ENCODE results near the gene LYZL2.
"Not testable (repeated sequence)": the region's sequence is repeated elsewhere in the genome, so short reads cannot be mapped to it uniquely, and the experiment has no call there.

LYZL2 gene

DNA sequence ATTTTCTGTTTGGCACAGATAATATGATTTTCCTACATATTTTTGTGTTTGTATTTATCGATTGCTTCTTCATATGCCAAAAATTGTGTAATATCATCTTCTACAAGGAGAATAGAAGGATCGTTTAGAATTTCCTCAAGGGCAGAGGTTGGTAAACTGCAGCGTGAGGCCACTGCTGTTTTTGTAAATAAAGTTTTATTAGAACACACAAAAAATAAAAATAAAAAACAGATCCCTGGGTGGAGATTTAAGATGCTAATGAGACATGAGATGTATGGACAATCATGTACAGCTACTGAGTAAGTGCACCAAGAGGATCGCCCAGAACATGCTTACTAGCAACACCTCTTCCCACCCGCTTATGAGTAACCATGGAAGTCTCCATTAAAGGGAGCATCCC is 9.6 kb downstream of the LYZL2 start:
- DNase-seq (ENCODE audit: insufficient read length, low spot score) (no peak), FAIRE-seq (no peak)
- TF ChIP-seq, protein P1, sequence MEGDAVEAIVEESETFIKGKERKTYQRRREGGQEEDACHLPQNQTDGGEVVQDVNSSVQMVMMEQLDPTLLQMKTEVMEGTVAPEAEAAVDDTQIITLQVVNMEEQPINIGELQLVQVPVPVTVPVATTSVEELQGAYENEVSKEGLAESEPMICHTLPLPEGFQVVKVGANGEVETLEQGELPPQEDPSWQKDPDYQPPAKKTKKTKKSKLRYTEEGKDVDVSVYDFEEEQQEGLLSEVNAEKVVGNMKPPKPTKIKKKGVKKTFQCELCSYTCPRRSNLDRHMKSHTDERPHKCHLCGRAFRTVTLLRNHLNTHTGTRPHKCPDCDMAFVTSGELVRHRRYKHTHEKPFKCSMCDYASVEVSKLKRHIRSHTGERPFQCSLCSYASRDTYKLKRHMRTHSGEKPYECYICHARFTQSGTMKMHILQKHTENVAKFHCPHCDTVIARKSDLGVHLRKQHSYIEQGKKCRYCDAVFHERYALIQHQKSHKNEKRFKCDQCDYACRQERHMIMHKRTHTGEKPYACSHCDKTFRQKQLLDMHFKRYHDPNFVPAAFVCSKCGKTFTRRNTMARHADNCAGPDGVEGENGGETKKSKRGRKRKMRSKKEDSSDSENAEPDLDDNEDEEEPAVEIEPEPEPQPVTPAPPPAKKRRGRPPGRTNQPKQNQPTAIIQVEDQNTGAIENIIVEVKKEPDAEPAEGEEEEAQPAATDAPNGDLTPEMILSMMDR (IDR thresholded peaks at IDR 0.05; ENCODE audit: insufficient read depth, missing control alignments) = no peak

DNA sequence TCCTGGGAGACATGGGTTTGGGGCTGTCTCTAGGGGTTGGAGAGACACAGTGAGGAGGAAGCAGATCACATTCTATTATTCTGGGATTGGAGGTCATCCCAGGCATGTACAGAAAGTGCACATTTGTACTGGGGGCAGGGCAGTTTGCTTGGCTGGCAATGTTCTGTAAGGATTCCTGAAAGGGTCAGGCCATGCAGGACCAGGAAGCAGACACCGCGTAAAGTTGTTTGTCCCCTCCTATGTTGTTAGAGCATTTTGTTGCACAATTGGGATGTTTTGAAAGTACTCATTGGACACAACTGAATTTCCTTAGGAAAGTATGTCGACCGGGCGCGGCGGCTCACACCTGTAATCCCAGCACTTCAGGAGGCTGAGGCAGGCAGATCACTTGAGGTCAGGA is 12.5 kb downstream of the LYZL2 start:
- no peak for DNase-seq (ENCODE audit: insufficient read length, low spot score)
- TF ChIP-seq, protein P1 (IDR thresholded peaks at IDR 0.05; ENCODE audit: insufficient read depth, missing control alignments) = no peak
- FAIRE-seq = no peak

DNA sequence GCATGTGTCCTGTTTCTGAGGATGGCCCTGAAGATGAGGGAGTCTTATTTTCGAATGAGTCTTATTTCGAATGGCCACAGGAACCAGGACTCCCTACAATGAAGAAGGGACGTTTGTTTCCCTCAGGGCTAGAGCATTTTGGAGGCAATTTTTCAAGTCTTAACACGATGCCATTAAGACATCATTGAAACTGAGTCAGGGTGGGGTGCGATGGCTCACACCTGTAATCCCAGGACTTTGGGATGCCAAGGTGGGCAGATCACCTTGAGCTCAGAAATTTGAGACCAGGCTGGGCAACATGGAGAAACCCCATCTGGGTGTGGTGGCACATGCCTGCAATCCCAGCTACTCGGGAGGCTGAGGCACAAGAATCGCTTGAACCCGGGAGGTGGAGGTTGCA is 18.5 kb downstream of the LYZL2 start:
- not testable (repeated sequence) for FAIRE-seq; DNase-seq (ENCODE audit: insufficient read length, low spot score)

DNA sequence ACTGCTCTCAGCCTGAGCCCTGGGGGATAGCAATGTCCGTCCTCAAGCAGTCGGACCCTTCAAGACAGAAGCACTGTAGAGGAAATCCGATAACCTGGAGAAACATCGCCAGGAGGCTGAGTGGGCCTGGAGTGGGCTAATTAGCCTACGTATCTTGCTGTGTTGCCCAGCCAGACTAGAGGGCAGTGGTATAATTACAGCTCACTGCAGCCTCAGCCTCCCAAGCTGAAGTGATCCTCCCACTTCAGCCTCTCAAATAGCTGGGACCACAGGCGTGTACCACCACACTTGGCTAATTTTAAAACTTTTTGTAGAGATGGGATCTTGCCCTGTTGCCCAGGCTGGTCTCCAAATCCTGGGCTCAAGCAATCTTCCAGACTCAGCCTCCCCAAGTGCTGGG is 21.7 kb downstream of the LYZL2 start:
- no peak for FAIRE-seq
- TF ChIP-seq, protein P1 (IDR thresholded peaks at IDR 0.05; ENCODE audit: insufficient read depth, missing control alignments) = no peak

DNA sequence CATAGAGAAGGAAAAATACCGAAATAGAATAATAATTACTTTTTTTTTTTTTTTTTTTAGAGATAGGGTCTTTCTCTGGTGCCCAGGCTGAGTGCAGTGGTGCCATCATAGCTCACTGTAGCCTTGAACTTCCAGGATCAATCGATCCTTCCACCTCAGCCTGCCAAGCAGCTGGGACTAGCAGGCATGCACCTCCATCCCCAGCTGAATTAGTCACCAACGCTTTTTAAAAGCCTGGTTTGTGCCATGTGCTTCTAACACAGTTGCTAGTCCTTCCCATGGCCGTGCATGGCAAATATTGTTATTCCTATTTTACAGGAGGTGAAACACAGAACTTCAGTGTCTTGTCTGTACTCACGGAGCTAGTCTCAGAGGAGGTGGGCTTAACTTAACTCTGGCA is 23.2 kb downstream of the LYZL2 start:
- no peak for FAIRE-seq
- TF ChIP-seq, protein P1 (IDR thresholded peaks at IDR 0.05; ENCODE audit: insufficient read depth, missing control alignments) = no peak
- no peak for DNase-seq (ENCODE audit: insufficient read length, low spot score)

More for the DNA sequence above, 21.7 kb downstream of the LYZL2 start:
- no peak for DNase-seq (ENCODE audit: insufficient read length, low spot score)

DNA sequence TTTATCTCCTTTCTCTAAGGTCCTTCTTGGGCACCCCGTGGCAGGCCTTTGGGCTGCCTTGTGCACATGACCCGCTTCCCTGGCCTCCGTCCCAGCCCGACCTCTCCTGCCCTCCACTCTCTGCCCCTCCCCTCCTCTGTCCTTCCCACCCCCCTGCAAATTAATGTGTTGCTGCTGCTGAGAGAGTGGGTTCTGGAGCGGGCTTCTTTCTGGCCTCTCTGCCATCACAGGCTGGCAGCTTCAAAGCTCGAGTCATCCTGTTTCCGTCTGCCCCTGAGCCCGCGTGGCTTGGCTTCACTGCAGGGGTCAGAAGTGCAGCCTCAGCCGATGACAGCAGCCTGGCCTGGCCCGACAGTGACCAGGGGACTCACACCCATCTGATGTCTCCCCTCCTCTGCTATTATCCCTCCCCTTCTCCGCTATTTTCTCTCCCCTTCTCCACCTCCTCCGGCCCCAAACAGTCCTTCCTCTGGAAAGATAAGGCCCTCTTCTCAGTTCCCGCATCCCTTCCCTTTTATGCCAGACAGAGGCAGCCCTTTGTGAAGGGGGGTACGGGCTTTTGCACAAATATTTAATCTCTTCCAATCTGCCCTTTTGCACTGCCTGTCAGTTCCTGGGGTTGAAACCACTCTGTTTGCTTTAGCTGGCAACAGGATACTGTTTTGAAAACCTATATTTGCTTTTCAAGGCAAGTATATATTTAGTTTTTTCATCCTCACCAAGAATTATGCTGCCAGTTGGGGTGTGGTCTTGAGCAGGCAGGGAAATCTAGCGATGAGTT is 24.0 kb downstream of the LYZL2 start:
- DNase-seq (ENCODE audit: insufficient read length, low spot score); FAIRE-seq: not testable (repeated sequence)

DNA sequence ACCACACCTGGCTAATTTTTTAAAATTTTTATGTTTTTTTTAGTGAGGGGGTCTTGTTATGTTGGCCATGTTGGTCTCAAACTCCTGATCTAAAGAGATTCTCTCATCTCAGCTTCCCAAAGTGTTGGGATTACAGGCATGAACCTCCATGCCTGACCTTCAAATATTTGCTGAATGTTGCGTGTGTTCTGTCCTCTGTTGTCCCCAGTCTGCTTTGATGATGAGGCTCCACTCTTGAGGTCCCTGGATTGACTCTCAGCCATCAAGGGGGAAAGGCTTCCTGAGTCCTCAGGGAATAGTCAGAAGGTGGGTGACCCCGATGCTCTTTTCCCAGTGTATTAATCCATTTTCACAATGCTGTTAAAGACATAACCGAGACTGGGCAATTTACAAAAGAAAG is 26.0 kb downstream of the LYZL2 start:
- FAIRE-seq = no peak
- DNase-seq (ENCODE audit: insufficient read length, low spot score) = no peak
- TF ChIP-seq, protein P1 (IDR thresholded peaks at IDR 0.05; ENCODE audit: insufficient read depth, missing control alignments) = no peak

DNA sequence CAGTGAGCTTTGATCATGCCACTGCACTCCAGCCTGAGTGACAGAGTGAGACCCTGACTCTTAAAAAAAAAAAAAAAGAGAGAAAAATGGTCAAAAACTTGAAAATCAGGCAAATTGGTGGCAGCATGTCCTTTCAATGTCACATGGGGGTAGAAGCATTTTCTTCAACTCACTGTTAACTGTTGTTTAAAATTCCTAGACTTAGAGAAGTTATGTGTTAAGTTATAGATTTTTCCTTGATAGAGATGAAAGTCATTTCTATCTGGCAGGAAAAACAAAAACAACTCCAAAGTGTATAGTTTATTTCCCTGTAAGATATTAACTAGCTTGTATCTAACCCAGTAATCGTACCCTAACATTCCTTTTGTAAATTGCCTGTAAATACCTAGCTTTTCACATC is 26.8 kb downstream of the LYZL2 start:
- TF ChIP-seq, protein P1 (IDR thresholded peaks at IDR 0.05; ENCODE audit: insufficient read depth, missing control alignments) = no peak
- FAIRE-seq = no peak

More for the DNA sequence above, 26.8 kb downstream of the LYZL2 start:
- DNase-seq (ENCODE audit: insufficient read length, low spot score) = no peak
